ACHN (cell line): ENCODE results near the gene PCDHGA8.
"Not testable (repeated sequence)": the region's sequence is repeated elsewhere in the genome, so short reads cannot be mapped to it uniquely, and the experiment has no call there.

Experiments used
- DNase-seq: peaks from one replicate; pipeline ENCODE4 v3.0.0-alpha.2; 2015
- in situ Hi-C: cut with HindIII; loops from 2 replicates; pipeline ENCODE4 v1.10.0; 2017; ENCODE audit warnings: low sequenced_read_pairs, low pct_ligation_motif_present, low pct_unique_long_range_greater_than_20kb

PCDHGA8 gene

DNA sequence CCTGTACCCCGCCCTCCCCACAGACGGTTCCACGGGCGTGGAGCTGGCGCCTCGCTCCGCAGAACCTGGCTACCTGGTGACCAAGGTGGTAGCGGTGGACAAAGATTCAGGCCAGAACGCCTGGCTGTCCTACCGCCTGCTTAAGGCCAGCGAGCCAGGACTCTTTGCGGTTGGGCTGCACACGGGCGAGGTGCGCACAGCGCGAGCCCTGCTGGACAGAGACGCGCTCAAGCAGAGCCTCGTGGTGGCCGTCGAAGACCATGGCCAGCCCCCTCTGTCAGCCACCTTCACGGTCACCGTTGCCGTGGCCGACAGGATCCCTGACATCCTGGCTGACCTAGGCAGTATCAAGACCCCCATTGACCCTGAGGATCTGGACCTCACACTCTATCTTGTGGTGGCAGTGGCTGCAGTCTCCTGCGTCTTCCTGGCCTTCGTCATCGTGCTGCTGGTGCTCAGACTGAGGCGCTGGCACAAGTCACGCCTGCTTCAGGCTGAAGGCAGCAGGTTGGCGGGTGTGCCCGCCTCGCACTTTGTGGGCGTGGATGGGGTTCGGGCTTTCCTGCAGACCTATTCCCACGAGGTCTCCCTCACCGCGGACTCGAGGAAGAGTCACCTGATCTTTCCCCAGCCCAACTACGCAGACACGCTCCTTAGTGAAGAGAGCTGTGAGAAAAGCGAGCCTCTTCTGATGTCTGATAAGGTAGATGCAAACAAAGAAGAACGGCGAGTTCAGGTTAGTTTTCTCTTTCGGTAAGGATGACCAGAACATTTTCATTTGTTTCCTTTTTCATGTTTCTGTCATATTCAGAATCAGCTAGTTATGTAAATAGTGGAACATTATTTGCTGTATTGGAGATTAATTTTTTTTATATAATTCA lies 26.2 kb upstream of the PCDHGA8 start:
- in situ Hi-C loops, result no loop called here
- no peak for DNase-seq

DNA sequence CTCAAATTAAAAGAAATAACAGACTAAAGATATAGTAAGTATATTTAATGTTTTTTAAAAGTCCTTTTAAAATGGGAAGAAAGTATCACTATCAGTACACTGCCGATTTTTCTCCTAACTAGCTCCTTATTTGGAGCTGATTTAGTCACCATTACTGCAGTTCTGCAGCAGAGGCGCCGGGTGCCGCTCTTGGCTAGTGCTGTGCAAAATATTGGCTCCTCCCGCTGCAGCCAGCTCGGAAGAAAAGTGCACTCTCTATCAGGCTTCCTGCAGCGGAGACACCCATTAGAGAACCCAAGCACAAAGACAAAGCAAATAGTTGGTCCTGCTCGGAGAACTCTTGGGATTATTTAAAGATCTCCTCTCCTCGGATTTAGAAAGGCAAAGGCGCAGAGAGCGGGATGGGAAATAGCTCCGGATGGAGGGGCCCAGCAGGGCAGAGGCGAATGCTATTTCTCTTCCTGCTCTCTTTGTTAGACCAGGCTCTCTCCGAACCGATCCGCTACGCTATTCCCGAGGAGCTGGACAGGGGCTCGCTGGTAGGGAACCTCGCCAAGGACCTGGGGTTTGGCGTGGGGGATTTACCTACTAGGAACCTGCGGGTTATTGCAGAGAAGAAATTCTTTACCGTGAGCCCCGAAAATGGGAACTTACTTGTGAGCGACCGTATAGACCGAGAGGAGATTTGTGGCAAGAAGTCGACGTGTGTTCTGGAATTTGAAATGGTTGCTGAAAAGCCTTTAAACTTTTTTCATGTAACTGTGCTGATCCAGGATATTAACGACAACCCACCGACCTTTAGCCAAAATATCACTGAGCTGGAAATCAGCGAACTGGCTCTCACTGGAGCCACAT lies 22.2 kb upstream of the PCDHGA8 start, which contains the start of gene PCDHGB3:
Gene PCDHGB3 (plus strand): TSS at position 249 of the 855 bp plus-strand sequence. CDS start 153 bp downstream, at position 402.
- peak; percentile 19 for DNase-seq

DNA sequence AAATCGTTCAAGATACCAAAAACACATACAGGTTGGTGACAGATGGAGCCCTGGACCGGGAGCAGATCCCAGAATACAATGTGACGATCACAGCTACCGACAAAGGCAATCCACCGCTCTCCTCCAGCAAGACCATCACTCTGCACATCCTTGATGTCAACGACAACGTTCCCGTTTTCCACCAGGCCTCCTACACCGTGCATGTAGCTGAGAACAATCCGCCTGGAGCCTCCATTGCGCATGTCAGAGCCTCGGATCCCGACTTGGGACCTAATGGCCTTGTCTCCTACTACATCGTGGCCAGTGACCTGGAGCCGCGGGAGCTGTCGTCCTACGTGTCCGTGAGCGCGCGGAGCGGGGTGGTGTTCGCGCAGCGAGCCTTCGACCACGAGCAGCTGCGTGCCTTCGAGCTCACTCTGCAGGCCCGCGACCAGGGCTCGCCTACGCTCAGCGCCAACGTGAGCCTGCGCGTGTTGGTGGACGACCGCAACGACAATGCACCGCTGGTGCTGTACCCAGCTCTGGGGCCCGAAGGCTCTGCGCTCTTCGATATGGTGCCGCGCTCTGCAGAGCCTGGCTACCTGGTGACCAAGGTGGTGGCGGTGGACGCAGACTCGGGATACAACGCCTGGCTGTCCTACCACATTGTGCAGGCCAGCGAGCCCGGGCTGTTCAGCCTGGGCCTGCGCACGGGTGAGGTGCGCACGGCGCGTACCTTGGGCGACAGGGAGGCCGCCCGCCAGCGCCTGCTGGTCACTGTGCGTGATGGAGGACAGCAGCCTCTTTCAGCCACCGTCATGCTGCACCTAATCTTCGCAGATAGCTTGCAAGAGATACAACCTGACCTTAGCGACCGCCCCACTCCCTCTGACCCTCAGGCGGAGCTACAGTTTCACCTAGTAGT lies 20.6 kb upstream of the PCDHGA8 start:
- DNase-seq, result no peak
- in situ Hi-C loops, result no loop called here

More for the DNA sequence above, 22.2 kb upstream of the PCDHGA8 start, which contains the start of gene PCDHGB3:
- in situ Hi-C loops, result no loop called here

DNA sequence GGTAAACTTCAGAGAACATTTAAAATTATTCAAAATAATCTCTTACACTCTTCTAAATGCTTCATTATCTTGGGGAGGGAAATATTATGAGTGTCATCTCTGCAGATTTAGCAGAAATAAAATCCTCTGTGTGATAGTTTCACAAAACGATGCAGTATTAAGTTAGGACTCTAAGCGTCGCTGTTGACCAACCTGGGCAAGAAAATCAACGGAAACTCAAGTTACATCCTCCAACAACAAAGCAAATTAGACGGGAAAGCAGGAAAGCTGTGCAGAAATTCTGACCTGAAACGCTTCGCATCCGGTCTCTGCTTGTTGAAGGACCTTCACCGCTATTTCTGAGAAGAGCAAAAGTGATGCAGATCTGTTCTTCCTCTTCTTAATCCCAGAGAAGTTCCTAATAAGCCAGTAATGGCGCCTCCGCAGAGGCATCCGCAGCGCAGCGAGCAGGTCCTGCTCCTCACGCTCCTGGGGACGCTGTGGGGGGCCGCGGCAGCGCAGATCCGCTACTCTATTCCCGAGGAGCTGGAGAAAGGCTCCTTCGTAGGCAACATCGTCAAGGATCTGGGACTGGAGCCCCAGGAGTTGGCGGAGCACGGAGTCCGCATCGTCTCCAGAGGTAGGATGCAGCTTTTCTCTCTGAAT lies 18.6 kb upstream of the PCDHGA8 start, which contains the start of gene PCDHGA6:
Gene PCDHGA6 (plus strand): TSS at position 219 of the 645 bp plus-strand sequence. CDS start 193 bp downstream, at position 412.
- in situ Hi-C loops, result no loop called here
- DNase-seq, result peak; percentile 40

DNA sequence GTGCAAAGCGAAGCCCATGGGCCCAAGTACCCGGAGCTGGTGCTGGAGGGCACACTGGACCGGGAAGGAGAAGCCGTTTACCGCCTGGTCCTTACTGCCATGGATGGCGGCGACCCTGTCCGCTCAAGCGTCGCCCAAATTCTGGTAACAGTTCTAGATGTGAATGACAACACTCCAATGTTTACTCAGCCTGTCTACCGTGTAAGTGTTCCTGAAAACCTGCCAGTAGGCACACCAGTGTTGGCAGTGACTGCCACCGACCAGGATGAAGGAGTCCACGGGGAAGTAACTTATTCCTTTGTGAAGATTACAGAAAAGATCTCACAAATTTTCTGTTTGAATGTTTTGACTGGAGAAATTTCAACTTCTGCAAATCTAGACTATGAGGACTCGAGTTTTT lies 17.8 kb upstream of the PCDHGA8 start:
- DNase-seq, result no peak
- in situ Hi-C loops, result no loop called here

DNA sequence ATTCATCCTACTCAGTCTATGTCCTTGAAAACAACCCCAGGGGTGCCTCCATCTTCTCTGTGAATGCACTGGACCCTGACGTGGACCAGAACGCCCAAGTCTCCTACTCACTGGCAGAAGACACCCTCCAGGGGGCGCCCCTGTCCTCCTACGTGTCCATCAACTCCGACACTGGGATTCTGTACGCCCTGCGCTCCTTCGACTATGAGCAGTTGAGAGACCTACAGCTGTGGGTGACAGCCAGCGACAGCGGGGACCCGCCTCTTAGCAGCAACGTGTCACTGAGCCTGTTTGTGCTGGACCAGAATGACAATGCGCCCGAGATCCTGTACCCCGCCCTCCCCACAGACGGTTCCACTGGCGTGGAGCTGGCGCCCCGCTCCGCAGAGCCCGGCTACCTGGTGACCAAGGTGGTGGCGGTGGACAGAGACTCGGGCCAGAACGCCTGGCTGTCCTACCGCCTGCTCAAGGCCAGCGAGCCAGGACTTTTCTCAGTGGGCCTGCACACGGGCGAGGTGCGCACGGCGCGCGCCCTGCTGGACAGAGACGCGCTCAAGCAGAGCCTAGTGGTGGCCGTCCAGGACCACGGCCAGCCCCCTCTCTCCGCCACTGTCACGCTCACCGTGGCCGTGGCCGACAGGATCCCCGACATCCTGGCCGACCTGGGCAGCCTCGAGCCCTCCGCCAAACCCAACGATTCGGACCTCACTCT lies 16.8 kb upstream of the PCDHGA8 start:
- not testable (repeated sequence) for DNase-seq

DNA sequence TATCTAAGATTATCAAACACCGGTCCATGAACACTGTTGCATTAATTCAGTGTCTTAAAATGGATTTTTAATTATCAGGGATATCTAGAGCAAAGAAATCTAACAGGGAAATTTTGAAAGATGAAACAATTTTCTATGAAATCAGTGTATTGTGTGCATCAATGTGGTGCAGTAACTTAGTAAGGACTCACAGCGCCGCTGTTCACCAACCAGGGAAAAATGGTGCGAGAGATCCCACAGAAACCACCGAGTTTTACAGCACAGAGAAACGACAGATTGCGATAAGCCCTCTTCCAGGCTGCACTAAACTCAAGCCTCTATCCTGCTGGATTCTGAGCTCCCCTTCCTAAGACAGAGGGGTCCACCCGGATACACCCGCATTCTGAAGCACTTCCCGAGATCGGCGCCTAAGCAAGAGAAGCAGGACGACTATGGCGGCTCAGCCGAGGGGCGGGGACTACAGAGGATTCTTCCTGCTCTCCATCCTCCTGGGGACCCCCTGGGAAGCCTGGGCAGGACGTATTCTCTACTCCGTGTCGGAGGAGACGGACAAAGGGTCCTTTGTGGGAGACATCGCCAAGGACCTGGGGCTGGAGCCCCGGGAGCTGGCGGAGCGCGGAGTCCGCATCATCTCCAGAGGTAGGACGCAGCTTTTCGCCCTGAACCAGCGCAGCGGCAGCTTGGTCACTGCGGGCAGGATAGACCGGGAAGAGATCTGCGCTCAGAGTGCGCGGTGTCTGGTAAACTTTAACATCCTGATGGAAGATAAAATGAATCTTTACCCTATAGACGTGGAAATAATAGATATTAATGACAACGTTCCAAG lies 9.8 kb upstream of the PCDHGA8 start, which contains the start of gene PCDHGA7:
Gene PCDHGA7 (plus strand): TSS at position 274 of the 826 bp plus-strand sequence. CDS start 158 bp downstream, at position 432.
- in situ Hi-C loops, result no loop called here
- DNase-seq, result peak; percentile 60

More for the DNA sequence above, 16.8 kb upstream of the PCDHGA8 start:
- in situ Hi-C loops, result not testable (repeated sequence)

DNA sequence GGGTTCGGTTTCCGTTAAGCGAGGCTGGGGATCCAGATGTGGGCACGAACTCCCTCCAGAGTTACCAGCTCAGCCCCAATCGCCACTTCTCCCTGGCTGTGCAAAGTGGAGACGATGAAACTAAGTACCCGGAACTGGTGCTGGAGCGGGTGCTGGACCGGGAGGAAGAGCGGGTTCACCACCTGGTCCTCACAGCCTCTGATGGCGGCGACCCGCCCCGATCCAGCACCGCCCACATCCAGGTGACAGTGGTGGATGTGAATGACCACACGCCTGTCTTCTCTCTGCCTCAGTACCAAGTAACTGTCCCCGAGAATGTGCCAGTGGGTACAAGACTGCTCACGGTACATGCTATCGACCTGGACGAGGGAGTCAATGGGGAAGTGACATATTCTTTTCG lies 9.1 kb upstream of the PCDHGA8 start:
- in situ Hi-C loops, result no loop called here
- DNase-seq, result no peak

DNA sequence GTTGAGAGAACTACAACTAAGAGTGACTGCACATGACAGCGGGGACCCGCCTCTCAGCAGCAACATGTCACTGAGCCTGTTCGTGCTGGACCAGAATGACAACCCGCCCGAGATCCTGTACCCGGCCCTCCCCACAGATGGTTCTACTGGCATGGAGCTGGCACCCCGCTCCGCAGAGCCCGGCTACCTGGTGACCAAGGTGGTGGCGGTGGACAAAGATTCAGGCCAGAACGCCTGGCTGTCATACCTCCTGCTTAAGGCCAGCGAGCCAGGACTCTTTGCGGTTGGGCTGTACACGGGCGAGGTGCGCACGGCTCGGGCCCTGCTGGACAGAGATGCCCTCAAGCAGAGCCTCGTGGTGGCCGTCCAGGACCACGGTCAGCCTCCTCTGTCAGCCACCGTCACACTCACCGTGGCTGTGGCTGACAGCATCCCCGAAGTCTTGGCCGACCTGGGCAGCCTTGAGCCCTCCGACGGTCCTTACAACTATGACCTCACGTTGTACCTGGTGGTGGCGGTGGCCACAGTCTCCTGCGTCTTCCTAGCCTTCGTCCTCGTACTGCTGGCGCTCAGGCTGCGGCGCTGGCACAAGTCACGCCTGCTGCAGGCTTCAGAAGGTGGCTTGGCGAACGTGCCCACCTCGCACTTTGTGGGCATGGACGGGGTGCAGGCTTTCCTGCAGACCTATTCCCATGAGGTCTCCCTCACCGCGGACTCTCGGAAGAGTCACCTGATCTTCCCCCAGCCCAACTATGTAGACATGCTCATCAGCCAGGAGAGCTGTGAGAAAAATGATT lies 7.8 kb upstream of the PCDHGA8 start:
- no peak for DNase-seq
- in situ Hi-C loops, result no loop called here

DNA sequence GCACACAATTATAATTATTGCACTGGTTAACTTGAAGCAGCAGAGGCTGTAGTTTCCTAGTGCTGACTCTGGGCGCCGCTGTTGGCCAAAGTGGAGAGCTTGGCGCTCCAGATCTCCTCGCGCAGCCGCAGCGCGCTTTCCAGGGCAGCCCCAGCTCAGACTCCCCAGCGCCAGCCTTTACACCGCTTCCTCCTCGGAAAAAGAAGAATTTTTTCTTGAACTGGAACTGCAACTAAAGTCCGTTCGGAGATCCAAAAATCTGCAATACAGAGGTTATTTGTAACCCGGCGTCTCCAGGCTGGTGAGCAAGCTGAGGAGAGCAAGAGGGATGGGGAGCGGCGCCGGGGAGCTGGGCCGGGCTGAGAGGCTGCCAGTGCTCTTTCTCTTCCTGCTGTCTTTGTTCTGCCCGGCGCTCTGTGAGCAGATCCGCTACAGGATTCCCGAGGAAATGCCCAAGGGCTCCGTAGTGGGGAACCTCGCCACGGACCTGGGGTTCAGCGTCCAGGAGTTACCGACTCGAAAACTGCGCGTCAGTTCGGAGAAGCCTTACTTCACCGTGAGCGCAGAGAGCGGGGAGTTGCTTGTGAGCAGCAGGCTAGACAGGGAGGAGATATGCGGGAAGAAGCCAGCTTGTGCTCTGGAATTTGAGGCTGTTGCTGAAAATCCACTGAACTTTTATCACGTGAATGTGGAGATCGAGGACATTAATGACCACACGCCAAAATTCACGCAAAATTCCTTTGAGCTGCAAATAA lies 4.7 kb upstream of the PCDHGA8 start, which contains the start of gene PCDHGB4:
Gene PCDHGB4 (plus strand): TSS at position 142 of the 755 bp plus-strand sequence. CDS start 187 bp downstream, at position 329.
- in situ Hi-C loops, DNase-seq: not testable (repeated sequence)

DNA sequence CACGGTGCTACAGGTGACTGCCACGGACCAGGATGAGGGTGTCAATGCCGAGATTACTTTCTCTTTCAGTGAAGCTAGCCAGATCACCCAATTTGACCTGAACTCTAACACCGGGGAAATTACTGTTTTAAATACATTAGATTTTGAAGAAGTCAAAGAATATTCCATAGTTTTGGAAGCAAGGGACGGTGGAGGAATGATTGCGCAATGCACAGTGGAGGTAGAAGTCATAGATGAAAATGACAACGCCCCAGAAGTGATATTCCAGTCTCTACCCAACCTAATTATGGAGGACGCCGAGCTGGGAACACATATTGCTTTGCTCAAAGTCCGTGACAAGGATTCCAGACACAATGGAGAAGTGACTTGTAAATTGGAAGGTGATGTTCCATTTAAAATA lies 3.8 kb upstream of the PCDHGA8 start:
- in situ Hi-C loops, result no loop called here

DNA sequence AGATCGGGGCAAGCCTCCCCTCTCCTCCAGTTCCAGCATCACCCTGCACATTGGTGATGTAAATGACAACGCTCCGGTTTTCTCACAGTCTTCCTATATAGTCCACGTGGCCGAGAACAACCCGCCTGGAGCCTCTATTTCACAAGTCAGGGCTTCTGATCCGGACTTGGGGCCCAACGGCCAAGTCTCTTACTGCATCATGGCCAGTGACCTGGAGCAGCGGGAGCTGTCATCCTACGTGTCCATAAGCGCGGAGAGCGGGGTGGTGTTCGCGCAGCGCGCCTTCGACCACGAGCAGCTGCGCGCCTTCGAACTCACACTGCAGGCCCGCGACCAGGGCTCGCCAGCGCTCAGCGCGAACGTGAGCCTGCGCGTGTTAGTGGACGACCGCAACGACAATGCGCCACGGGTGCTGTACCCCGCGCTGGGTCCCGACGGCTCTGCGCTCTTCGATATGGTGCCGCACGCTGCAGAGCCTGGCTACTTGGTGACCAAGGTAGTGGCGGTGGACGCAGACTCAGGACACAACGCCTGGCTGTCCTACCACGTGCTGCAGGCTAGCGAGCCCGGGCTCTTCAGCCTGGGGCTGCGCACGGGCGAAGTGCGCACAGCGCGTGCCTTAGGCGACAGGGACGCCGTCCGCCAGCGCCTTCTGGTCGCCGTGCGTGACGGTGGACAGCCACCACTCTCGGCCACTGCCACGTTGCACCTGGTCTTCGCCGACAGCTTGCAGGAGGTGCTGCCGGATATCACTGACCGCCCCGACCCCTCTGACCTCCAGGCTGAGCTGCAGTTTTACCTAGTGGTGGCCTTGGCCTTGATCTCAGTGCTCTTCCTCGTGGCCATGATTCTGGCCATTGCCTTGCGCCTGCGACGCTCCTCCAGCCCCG lies 3.0 kb upstream of the PCDHGA8 start:
- no peak for DNase-seq
- in situ Hi-C loops, result no loop called here

More for the DNA sequence above, 3.8 kb upstream of the PCDHGA8 start:
- DNase-seq, result no peak

DNA sequence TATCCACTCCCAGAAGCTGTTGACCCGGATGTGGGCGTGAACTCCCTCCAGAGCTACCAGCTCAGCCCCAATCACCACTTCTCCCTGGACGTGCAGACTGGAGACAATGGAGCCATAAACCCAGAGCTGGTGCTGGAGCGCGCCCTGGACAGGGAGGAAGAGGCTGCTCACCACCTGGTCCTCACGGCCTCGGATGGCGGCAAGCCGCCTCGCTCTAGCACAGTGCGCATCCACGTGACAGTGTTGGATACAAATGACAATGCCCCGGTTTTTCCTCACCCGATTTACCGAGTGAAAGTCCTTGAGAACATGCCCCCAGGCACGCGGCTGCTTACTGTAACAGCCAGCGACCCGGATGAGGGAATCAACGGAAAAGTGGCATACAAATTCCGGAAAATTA lies 834 bp downstream of the PCDHGA8 start:
- in situ Hi-C loops, result no loop called here
- DNase-seq, result no peak
